Common myeloid progenitor, CD34-positive (primary cell): Measurements from ENCODE around the gene RFESD.
A peak's percentile ranks its signal among the peaks of the same experiment; 100 is the strongest.

Experiments
- CTCF ChIA-PET: fragments of 350-600 bp; sonication (Branson Sonifier 250); formaldehyde crosslinking; loops from one replicate; lab custom pipeline; 2021; ENCODE audit warnings: antibody characterized with exemption; lab: Charles Lee
- POLR2A ChIA-PET: fragments of 350-600 bp; sonication (Branson Sonifier 250); formaldehyde crosslinking; loops from one replicate; lab custom pipeline; 2021; ENCODE audit warnings: antibody characterized with exemption; lab: Charles Lee
- DNase-seq, 3 donors: peaks; one replicate each; pipeline versions ENCODE4 v3.0.0 to v3.0.0-alpha.2; 2013
- H3K27ac ChIP-seq, 2 experiments: 1 replicate in 1 of 2; 2 replicates in 1 of 2; pipeline ENCODE4 v1.7.0; 2013; ENCODE audit warnings: inconsistent platforms in 2 of 2, low read length in 2 of 2, mild to moderate bottlenecking in 2 of 2, low read depth in 1 of 2, moderate library complexity in 1 of 2; ENCODE audit not compliant: severe bottlenecking in 2 of 2, insufficient read depth in 1 of 2, poor library complexity in 1 of 2
- H3K27me3 ChIP-seq, 5 experiments: replicated peaks in 2 of 5; 1 replicate in 3 of 5; 2 replicates in 2 of 5; pipeline versions ENCODE4 v1.6.1 to v1.7.0; 2013; ENCODE audit warnings: low read length in 4 of 5, mild to moderate bottlenecking in 2 of 5, moderate library complexity in 2 of 5, inconsistent platforms in 1 of 5; ENCODE audit not compliant: insufficient read depth in 5 of 5, control insufficient read depth in 4 of 5
- H3K36me3 ChIP-seq, 4 experiments: 1 replicate in 2 of 4; 2 replicates in 2 of 4; pipeline versions ENCODE4 v1.6.1 to v1.7.0; 2013; ENCODE audit warnings: low read length in 3 of 4, control low read depth in 1 of 4, mild to moderate bottlenecking in 1 of 4; ENCODE audit not compliant: control insufficient read depth in 4 of 4, insufficient read depth in 4 of 4
- H3K4me1 ChIP-seq, 4 experiments: 1 replicate in 3 of 4; 2 replicates in 1 of 4; pipeline versions ENCODE4 v1.6.1 to v1.7.1; 2013; ENCODE audit warnings: low read length in 3 of 4, mild to moderate bottlenecking in 3 of 4, control low read depth in 1 of 4, inconsistent platforms in 1 of 4, moderate library complexity in 1 of 4; ENCODE audit not compliant: control insufficient read depth in 4 of 4, insufficient read depth in 4 of 4; ENCODE audit errors: control extremely low read depth in 1 of 4
- H3K4me3 ChIP-seq, 7 experiments: 1 replicate in 4 of 7; 2 replicates in 3 of 7; pipeline versions ENCODE4 v1.5.1 to v1.7.0; 2013; ENCODE audit warnings: mild to moderate bottlenecking in 7 of 7, low read length in 6 of 7, moderate library complexity in 6 of 7, inconsistent platforms in 2 of 7, low read depth in 2 of 7, control low read depth in 1 of 7; ENCODE audit not compliant: insufficient read depth in 4 of 7, control insufficient read depth in 1 of 7; ENCODE audit errors: extremely low read depth in 1 of 7
- H3K9me3 ChIP-seq, 5 experiments: 1 replicate in 4 of 5; 2 replicates in 1 of 5; pipeline versions ENCODE4 v1.6.1 to v1.7.1; 2013; ENCODE audit warnings: low read length in 4 of 5, mild to moderate bottlenecking in 2 of 5, inconsistent platforms in 1 of 5, low read depth in 1 of 5, moderate library complexity in 1 of 5; ENCODE audit not compliant: control insufficient read depth in 4 of 5, insufficient read depth in 2 of 5; ENCODE audit errors: control extremely low read depth in 1 of 5
- WGBS: methylation state at CpG from one replicate; pipeline ENCODE4 v1.1.5; 2013; ENCODE audit not compliant: insufficient coverage; 5-methylcytosine and 5-hydroxymethylcytosine counted together

The RFESD gene

GRCh38 chr5:95669540-95669939 is 23.0 kb downstream of the RFESD start:
- CTCF ChIA-PET, result interaction anchor here (0.9 to 3.1 kb wide), 7 partner anchors 8 to 179 kb away, joined by 3 to 10 read pairs (median 5); partner anchors contain the start of gene RFESD
- 96% methylated on average over 4 of the region's 4 CpGs for WGBS
- no peak for DNase-seq

GRCh38 chr5:95669985-95670384 is 23.4 kb downstream of the RFESD start:
- H3K4me1 ChIP-seq, result peaks cover 0 to 30% (median 17%) of the 10 kb centered on the region in 4 experiments
- CTCF ChIA-PET, result interaction anchor here (0.8 to 3.1 kb wide), 10 partner anchors 9 to 178 kb away, joined by 3 to 10 read pairs (median 4); partner anchors contain the start of gene RFESD
- no peak for DNase-seq
- POLR2A ChIA-PET, result no interaction called here
- no peaks in the 10 kb centered on the region for H3K27me3 ChIP-seq
- no peak overlapping the region for H3K27ac ChIP-seq
- WGBS, result 95% methylated on average over 4 of the region's 5 CpGs
- H3K9me3 ChIP-seq, result no peaks in the 10 kb centered on the region
- no peak overlapping the region for H3K4me3 ChIP-seq
- no peaks in the 10 kb centered on the region for H3K36me3 ChIP-seq

More at GRCh38 chr5:95669540-95669939, 23.0 kb downstream of the RFESD start:
- Histone ChIP-seq H3K4me3 (no peak overlapping the region), H3K27me3 (no peaks in the 10 kb centered on the region), H3K36me3 (no peaks in the 10 kb centered on the region), H3K27ac (no peak overlapping the region), H3K4me1 (peaks cover 0 to 32% (median 18%) of the 10 kb centered on the region in 4 experiments), H3K9me3 (no peaks in the 10 kb centered on the region)
- POLR2A ChIA-PET, result no interaction called here

- no peak overlapping the region for H3K27ac ChIP-seq
- no peaks in the 10 kb centered on the region for H3K9me3 ChIP-seq
- H3K36me3 ChIP-seq, result no peaks in the 10 kb centered on the region
- peaks cover 0 to 30% (median 17%) of the 10 kb centered on the region in 4 experiments for H3K4me1 ChIP-seq
- ChIA-PET CTCF (interaction anchor here (0.8 to 3.1 kb wide), 9 partner anchors 9 to 176 kb away, joined by 3 to 10 read pairs (median 4); partner anchors contain the start of gene RFESD), POLR2A (no interaction called here)
- no peak overlapping the region for H3K4me3 ChIP-seq
- no peak for DNase-seq
- H3K27me3 ChIP-seq, result no peaks in the 10 kb centered on the region
- WGBS, result 100% methylated on average over 3 of the region's 3 CpGs
Observed at GRCh38 chr5:95670568-95670967, 24.0 kb downstream of the RFESD start.

- Histone ChIP-seq H3K27ac (no peak overlapping the region), H3K4me1 (peaks cover 0 to 26% (median 16%) of the 10 kb centered on the region in 4 experiments), H3K27me3 (no peaks in the 10 kb centered on the region), H3K9me3 (no peaks in the 10 kb centered on the region), H3K36me3 (no peaks in the 10 kb centered on the region), H3K4me3 (no peak overlapping the region)
- no CpG with 5 or more reads among the region's 1 CpG for WGBS
- peak in 2 of 3 donors; percentile 64 to 66 for DNase-seq
- ChIA-PET CTCF (interaction anchor here (0.7 to 3.1 kb wide), 9 partner anchors 9 to 175 kb away, joined by 3 to 8 read pairs (median 4); partner anchors contain the start of gene RHOBTB3), POLR2A (interaction anchor here (0.6 to 0.9 kb wide), 3 partner anchors 23 to 315 kb away, joined by 3 read pairs; no protein-coding TSS in a partner anchor)
Observed at GRCh38 chr5:95671826-95672225, 25.2 kb downstream of the RFESD start.

GRCh38 chr5:95672641-95673040 is 26.1 kb downstream of the RFESD start:
- no peak for DNase-seq
- no peaks in the 10 kb centered on the region for H3K27me3 ChIP-seq
- CTCF ChIA-PET, result interaction anchor here (0.7 to 1.4 kb wide), 4 partner anchors 99 to 174 kb away, joined by 3 to 4 read pairs (median 4); no protein-coding TSS in a partner anchor
- H3K9me3 ChIP-seq, result no peaks in the 10 kb centered on the region
- no peaks in the 10 kb centered on the region for H3K36me3 ChIP-seq
- H3K4me1 ChIP-seq, result peaks cover 0 to 21% (median 10%) of the 10 kb centered on the region in 4 experiments
- H3K27ac ChIP-seq, result no peak overlapping the region
- POLR2A ChIA-PET, result interaction anchor here (0.9 kb wide), 2 partner anchors 24 to 197 kb away, joined by 3 read pairs; no protein-coding TSS in a partner anchor
- no peak overlapping the region for H3K4me3 ChIP-seq

GRCh38 chr5:95673081-95673480 is 26.5 kb downstream of the RFESD start:
- Histone ChIP-seq H3K4me1 (peaks cover 0 to 20% (median 10%) of the 10 kb centered on the region in 4 experiments), H3K27ac (no peak overlapping the region), H3K9me3 (no peaks in the 10 kb centered on the region), H3K4me3 (no peak overlapping the region), H3K27me3 (no peaks in the 10 kb centered on the region), H3K36me3 (no peaks in the 10 kb centered on the region)
- CTCF ChIA-PET, result interaction anchor here (0.9 to 1.5 kb wide), 4 partner anchors 14 to 108 kb away, joined by 3 to 4 read pairs (median 4); no protein-coding TSS in a partner anchor
- WGBS, result 88% methylated on average over 3 of the region's 3 CpGs
- no peak for DNase-seq
- POLR2A ChIA-PET, result no interaction called here

- H3K36me3 ChIP-seq, result no peaks in the 10 kb centered on the region
- H3K27ac ChIP-seq, result no peak within 1 kb of the TSS
- no peaks in the 10 kb centered on the region for H3K27me3 ChIP-seq
- H3K9me3 ChIP-seq, result no peaks in the 10 kb centered on the region
- POLR2A ChIA-PET, result no interaction called here
- no peak within 1 kb of the TSS for H3K4me3 ChIP-seq
- WGBS, result 100% methylated on average over 1 of the region's 1 CpG
- no peak for DNase-seq
- H3K4me1 ChIP-seq, result no peaks in the 10 kb centered on the region
- CTCF ChIA-PET, result interaction anchor here (1.5 kb wide), 1 partner anchor 18 kb away, joined by 3 read pairs; no protein-coding TSS in a partner anchor
Observed at GRCh38 chr5:95682891-95683290, 36.3 kb downstream of the RFESD start, which contains the start of gene SPATA9. Gene SPATA9 (minus strand): TSS chr5:95682991. CDS start chr5:95682854, 137 bp downstream.
